ENCODE results near the gene MIEF1.

The MIEF1 gene

DNA sequence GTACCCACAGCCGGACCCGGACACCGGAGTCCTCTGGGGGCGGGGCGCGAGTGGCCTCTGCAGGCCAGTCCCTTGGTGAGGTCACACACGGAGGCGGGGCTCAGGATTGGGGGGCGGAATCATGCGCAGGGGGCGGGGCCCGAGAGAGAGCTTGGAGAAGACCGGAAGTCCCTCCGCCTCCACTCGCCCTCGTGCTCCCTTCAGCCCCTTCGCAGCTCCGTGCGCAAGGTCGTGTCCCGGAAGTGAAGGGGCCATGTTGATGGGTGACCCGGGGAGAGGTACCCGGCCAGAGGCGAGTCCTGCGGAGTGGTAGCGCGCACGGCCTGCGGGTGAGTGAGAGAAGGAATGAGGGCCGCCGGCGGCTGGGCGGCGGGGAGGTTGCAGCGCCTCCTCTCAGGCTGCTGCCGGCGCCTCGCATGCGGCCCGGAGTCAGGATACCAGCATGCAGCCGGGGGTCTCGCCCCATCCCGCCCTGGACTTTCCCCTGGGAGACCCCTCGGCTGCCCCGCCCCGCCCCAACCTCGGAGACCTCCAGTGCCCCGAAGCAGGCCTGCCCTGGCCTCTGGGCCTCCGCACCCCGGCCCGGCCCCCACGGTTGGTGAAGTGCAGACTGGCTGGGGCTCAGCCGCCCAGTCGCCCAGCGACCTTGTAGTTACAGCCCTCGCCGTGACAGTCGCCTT lies at the start of gene MIEF1:
Gene MIEF1 (plus strand): TSS at position 182 of the 680 bp plus-strand sequence. CDS start 9,005 bp downstream, outside the sequence.
- peak; percentile 70 to 81 for DNase-seq (ENCODE audit: extremely low read depth in 1 of 2, low read depth in 1 of 2)

DNA sequence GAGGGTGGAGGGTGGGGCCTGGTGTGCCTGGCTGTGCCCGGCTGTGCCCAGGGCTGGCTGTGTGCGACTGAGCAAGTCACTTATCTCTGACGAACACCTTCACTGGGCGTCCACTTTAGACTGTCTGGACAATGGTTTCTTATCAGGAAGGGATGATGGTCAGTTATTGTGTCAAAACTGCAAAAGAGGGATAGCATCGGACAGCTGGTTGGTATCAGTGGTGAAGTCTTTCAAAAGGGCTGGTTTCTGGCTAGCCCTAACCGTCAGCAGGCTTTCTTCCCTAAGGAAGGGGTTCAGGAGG lies 49.4 kb upstream of the MIEF1 start:
- no peak for DNase-seq (ENCODE audit: extremely low read depth in 1 of 2, low read depth in 1 of 2)

DNA sequence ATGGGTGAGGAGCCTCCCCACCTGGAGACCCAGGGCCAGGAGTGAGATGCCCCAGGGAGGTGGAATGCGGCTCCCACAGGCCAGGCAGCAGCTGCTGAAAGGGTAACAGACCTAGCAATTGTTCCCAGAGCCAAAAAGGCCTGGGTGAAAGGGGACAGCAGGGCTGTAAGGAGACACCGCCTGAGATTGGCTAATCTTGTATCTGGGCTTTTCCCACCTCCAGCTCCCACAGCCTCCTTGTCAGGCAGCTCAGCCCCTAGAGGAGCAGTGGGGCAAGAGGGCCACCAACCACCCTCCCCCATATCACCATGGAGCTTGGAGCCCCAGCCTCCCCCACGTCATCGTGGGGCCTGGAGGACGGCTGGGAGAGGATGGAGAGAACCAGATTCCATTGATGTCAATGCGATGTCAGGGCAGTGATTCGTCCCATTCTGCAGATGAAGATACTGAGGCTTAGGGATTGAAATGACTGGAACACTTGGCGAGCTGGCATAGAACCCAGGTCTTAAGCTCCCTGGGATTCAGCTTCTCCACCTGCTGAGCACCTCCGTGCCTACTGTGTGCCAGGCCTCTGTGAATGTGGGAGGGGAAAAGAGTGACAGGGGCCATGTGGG lies 48.2 kb upstream of the MIEF1 start:
- no peak for DNase-seq (ENCODE audit: extremely low read depth in 1 of 2, low read depth in 1 of 2)

DNA sequence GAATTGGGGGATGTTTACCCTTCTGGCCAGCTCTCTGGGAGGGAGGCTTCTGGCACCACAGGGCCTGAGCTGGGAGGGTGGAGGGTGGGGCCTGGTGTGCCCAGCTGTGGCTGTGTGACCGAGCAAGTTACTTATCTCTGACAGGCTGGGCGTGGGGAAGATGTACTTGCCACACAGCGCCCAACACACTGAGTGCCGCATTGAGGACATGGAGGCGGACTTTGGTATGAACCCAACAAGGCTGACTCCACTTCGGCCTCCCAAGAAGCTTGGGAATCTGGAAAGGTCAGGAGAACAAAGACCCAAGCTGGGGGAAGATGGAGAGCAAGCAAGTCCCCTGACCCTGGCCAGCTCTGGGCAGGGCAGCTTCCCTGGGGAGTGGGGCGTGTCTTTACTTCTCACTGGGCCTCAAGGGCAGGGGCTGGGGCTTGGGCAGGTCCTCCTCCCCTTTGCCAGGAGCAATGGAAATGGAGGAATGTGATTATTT lies 47.7 kb upstream of the MIEF1 start:
- DNase-seq (ENCODE audit: extremely low read depth in 1 of 2, low read depth in 1 of 2), result no peak

DNA sequence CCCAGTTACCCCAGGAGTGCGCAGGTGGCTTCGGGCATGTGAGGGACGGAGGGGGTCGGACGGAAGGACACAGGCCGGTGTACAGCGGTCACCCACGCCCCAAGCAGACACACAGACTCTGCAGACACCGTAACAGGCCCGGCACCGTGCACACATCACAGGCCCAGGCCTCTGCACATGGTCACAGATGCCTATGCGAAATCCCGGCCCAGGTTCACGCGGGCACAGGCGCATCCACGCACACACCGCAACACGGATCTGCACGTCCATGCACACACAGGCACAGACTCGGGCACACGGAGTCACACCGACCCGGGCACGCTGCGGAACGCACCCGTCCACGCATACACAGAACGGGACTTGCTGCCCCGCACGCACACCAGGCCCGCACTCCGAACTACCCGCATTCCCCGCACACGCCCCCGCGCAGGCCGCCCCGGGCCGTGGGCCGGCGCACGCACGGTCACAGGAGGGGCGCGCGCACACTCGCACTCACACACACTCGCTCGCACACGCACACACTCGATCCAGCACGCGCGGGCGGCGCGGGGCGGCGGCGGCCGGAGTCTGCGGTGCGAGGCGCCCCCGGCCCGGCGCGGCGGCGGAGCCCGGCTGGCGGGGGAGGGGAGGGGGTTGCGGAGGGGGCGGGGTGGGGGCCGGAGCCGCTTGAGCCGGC lies 45.4 kb upstream of the MIEF1 start, which contains the start of gene MGAT3:
Gene MGAT3 (plus strand): TSS at position 491 of the 676 bp plus-strand sequence. CDS start 30,336 bp downstream, outside the sequence.
- no peak for DNase-seq (ENCODE audit: extremely low read depth in 1 of 2, low read depth in 1 of 2)

DNA sequence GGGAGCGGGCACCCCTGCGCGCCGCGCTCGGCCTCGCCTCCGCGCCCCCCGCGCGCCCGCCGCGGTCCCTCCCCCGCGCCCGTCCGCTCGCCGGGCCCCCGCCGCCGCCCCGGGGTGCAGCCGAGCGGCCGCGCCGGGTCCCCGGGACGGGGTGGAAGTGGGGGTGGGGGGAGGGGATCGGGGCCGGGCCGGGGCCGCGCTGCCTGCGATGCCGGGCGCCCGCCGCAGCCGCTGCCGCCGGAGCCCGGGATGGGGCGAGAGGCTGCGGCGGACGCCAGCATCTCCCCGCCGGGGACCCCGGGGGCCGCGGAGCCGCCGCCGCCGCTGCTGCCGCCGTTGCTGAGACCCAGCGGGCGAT lies 44.9 kb upstream of the MIEF1 start:
- DNase-seq (ENCODE audit: extremely low read depth in 1 of 2, low read depth in 1 of 2), result no peak

DNA sequence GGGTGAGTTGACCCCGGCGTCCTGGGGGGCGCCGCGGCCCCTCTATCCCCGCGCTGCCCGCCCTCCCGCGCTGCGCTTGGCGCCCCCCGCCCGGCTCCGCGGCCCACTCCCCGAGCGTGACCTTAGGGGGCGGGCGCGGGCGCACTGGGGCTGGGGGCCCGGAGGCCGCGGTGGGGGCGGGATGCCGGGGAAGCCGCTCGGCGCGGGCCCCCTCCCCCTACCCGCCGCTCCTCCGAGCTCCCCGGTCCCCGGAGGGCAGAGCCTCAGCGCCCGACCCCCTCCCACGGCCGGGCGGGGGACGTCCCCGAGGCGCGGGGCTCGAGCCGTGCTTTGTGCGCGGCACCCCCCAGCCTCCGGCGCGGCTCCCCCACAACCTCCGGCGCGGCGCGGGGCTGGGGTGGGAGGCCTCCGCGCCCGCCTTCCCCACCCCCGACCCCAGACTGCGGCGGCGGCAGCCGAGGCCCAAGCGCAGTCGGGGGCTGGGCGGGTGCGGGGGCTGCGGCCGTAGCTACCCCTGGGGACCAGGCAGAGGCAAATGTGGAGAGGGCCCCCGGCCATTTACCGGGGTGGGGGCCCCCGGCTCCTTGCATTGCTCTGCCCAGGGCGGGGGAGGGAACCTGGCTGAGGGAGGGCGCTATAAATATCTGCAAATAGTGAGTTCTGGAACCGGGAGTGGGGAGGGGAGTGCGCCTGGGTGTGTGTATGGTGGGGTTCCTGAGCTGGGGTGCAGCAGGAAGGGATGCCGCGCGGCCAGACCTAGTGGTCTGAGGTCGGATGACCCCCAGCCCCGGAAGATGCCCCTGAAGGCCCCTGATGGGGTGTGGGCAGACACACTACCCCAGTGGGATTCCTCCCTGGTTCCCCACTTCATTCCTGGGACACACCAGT lies 44.3 kb upstream of the MIEF1 start:
- DNase-seq (ENCODE audit: extremely low read depth in 1 of 2, low read depth in 1 of 2), result no peak

DNA sequence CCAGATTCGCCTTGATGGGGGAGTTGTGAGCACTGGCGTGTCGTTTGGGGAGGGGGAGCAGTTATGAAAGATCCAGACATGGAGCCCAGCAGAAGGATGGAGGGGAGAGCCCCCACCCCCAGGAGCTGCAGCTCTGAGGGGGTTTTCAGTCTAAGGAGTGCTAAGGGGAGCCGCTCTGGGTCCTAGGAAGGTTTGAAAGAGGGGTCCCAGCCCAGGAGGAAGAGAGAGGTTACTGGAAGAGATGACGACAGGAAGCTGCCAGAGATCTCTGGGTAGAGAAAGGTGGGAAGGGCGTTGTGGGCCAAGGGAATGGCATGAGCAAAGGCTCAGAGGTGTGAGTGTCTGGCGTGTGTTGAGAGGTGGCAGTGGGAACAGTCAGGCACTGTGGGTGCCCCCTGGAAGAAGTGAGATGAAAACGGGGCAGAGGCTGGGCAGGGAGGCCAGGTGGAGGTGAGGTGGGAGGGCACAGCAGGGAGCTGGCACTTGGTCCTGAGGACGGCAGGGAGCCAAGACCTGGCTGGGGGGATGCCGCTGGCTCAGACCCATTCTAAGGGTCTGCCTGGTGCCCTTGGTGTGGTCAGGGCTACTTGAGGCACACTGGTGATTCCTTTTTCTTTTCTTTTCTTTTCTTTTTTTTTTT lies 43.5 kb upstream of the MIEF1 start:
- DNase-seq (ENCODE audit: extremely low read depth in 1 of 2, low read depth in 1 of 2), result no peak

DNA sequence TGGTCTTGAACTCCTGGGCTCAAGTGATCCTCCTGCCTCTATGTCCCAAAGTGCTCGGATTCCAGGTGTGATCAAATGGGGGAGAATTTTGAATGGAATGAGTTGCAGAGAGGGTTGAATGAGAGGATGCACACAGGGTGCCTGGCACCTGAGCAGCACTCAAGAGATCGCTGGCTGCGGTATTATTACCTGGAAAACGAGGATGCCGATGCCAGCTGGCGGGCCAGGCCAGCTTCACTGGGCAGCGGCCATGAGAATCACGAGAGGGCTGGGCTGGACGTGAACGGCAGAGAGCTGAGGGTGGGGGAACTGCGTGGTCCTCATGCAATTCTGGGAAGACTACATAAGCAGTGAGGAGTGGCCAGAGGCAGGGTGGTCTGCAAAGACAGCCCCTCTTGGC lies 42.4 kb upstream of the MIEF1 start:
- DNase-seq (ENCODE audit: extremely low read depth in 1 of 2, low read depth in 1 of 2), result no peak

DNA sequence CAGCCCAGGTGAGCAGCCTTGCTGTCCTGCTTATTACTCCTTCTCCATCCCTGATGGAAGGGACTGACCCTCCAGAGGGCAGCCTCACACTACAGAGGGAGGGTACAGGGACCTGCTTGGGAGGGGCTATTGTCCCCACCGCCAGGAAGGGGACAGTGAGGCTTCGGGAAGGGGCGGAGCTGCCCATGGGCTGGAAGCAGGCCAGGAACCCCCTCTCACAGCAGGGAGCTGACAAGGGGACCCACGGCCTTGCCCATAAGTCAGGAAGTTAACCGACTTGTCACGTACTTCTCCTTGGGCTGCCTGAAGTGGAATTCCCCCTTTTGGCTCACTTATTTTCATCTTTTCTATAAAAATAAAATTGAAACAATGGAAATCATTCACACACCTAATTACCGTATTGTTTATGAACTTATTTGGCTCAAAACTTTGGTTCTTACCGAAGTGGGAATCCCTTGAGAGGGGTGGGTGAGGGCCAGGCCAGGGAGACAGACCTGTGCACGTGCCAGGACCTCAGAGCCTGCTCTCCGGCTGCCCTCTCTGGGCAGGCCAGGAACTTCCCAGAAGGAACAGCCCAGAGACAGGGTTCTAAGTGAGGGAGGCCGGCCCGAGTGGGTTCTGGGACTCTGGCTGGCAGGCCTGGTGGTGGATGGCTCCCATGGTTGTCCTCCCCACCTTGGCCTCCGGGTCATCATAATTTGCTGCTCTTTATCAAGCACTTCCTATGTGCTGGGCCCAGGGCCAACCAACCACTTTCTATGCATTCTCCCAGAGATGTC lies 39.5 kb upstream of the MIEF1 start:
- no peak for DNase-seq (ENCODE audit: extremely low read depth in 1 of 2, low read depth in 1 of 2)

DNA sequence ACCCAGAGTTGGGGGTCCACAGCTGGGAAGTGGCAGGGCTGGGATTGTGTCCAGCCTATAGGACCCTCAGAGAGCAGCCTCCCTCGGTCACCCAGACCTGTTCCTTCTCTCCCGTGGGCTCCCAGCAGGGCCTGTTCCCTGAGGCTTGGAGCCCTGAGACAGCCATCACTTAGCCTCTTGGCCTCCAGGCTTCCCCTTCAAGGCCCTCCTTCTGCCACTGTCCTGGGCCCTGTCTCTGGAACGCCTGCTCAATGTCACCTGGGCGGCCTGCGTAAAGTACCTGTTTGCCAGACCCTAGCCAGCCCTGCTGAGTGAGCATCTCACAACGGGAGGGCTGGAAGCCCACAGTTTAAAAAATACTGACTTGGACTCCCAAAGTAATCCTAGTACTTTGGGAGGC lies 38.8 kb upstream of the MIEF1 start:
- no peak for DNase-seq (ENCODE audit: extremely low read depth in 1 of 2, low read depth in 1 of 2)

DNA sequence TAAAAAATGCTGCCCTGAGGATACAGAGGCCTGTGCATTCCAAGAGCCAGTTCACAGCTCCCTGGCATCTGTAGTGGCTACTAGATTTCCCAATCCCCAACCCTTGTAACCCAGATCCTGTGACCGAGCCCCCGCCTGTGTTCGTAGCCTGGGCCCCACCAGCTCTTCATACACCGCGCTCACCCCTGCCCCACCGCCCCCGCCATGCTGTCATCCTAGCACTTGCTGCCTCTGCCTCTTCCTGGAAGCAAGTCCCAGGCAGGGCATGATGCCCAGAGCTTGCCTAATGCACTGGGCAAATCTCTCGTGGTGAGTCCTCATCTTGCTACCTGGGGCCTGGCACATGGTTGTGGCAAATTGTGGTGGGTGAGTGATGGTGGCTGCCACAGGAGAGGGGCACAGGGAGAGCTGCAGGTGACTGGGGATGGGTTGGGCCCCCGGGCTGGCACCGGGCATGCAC lies 38.1 kb upstream of the MIEF1 start:
- DNase-seq (ENCODE audit: extremely low read depth in 1 of 2, low read depth in 1 of 2), result no peak

DNA sequence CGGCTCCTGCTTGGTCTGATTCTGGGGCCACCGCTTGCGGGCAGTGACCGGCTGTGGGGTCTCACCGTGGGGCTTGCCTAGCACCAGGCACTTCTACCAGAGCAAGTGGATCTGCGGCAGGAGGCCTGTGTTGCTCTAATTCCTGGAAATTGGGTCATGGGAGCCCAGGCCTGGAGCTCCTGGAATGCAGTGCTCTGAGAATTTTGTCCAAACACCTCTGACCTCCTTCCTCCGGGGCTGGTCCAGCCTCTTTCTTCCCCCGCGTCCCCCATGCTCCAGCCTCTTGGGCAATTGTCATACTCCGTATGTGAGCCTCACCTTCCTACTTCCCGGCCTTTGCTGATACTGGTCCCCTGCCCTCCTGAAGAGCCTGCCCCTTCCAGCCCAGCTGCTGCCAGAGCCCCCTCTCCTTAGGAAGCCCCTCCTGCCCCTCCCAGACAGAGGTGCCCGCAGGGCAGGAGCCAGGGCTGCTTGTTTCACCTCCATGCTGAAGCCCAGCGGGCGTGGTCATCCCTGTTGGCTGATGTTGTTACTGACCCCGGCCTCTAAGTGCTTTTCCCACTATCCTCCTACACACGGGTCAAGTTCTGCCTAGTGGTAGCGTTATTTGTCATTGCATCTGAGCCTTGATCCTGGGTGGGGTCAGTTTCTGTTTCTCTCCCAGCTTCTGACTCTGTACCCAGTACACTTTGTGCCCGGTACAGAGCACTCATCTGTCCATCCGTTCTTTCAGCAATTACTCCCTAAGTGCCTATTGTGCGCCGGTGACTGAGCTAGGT lies 35.7 kb upstream of the MIEF1 start:
- no peak for DNase-seq (ENCODE audit: extremely low read depth in 1 of 2, low read depth in 1 of 2)

DNA sequence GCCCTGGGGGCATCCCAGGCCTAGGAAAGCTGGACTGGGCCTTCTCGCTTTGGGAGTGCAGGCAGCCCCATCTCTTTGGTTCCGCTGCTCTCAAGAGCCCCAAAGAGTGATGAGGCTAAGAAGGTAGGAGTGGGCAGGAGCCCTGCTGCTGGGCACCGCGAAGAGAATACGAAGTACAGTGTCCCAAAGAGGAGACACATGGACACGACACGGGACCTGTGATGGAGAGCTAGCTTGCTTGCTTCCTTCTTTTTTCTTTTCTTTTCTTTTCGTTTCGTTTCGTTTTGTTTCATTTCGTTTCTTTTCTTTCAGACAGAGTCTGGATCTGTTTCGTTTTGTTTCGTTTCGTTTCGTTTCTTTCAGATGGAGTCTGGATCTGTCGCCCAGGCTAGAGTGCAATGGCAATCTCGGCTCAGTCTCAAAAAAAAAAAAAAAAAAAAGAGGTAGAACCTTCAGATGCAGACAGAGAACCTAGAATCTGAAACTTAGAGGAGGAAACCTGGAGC lies 34.6 kb upstream of the MIEF1 start:
- DNase-seq (ENCODE audit: extremely low read depth in 1 of 2, low read depth in 1 of 2), result no peak

DNA sequence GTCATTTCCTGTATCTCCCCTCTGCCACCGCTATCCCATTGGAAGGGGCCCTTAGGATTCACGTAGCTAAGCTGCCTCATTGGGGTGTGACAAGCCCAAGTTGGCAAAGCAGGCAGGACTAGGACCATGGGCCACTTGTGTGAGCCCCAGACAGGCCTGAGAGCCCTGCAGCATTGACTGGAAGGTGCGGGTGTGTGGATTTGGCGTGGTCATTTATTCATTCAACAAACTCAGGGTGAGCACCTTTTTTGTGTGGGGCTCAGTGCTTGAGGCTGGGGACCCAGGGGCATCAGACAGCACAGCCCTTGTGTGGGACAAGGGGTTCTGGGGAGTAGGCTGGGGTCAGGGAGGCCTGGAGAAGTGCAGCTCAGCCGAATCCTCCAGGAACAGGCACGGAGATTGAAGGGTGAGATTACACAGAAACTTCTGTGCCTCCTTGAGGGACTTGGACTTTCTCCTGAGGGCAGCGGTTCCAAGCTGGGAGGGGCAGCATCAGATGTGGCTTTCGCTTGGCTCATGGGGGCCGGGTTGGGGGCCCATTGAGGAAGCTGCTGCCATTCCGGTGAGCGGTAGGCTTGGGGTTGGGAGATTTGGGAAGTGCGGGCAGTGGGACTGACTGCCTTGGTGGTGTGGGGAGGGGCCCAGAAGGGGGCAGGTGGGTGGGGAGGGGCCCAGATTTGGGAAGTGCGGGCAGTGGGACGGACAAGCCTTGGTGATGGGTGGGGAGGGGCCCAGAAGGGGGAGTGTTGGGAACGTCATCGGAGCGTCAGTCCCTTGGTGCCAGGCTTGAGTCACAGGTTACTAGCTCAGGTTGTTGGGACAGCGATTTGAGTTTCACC lies 33.4 kb upstream of the MIEF1 start:
- no peak for DNase-seq (ENCODE audit: extremely low read depth in 1 of 2, low read depth in 1 of 2)

DNA sequence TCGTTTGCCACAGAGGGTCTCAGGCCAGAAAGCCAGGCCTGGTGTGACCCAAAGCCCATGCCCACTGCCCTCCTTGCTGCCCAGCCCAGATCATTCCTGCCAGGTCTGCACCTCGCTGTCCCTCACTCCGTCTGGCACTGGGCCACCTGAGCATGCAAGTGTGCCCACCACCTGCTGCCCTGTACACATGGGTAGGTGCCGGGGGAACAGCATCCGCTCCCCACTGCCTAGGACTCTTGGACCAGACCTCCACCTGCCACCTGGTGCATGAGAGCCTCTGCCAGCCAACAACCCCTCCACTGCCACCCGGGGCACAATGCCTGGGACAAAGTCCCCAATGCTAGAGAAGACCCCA lies 32.8 kb upstream of the MIEF1 start:
- no peak for DNase-seq (ENCODE audit: extremely low read depth in 1 of 2, low read depth in 1 of 2)

DNA sequence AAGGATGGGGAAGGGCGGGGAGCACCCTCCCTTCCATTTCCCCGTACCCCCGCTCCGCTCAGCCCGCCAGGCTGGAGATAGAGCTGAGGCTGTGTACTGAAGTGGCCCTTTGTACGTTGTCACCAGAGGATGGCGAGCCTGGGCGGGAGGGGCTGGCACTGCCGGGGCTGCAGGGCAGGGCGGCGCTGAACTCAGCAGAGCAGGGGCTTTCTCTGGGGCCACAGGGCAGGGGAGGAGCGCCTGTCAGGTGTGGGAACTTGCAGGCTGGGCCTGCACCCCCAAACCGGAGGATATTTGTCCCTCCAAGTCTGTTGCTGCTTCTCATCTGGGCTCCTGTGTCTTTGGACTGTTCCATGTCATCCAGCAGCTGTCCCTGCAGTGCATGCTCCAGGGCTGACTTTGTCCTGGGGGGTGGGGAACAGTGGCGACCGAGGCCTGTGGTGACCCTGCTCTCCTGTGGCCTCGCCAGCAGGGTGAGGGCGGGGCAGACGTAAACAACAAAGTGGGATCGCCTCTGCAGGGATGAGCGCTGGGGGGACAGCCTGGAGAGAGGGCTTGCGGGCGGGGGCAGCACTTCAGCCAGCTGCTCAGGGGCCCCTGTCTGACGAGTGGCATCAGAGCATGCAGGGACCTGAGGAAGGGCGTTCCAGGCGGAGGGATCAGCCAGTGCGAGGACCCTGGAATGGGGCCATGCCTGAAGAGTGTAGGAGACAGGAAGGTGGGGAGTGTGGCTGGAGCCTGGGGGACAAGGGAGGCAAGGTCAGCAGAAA lies 32.2 kb upstream of the MIEF1 start:
- no peak for DNase-seq (ENCODE audit: extremely low read depth in 1 of 2, low read depth in 1 of 2)

All from activated CD8-positive, alpha-beta memory T cell treated with anti-CD3 and anti-CD28 coated beads for 1 hour (primary cell).